B cell (primary cell): ENCODE data around the gene RBP4. TPM values are rescaled to one million over a fixed set of nuclear protein-coding genes. Genes with fewer than 3 reads are reported as not detected.

Source experiments
- ATAC-seq: fragments of 200-7000 bp; cut with Tn5 transposase; one replicate; pipeline ENCODE4 v1.10.0; 2021; ENCODE audit warnings: low read depth, mild to moderate bottlenecking, moderate number of reproducible peaks, moderate library complexity
- CTCF ChIA-PET: fragments of 350-600 bp; sonication (Branson Sonifier 250); formaldehyde crosslinking; loops from one replicate; lab custom pipeline; 2021; ENCODE audit warnings: antibody characterized with exemption, inconsistent platforms; lab: Charles Lee
- POLR2A ChIA-PET: fragments of 350-600 bp; sonication (Branson Sonifier 250); formaldehyde crosslinking; loops from one replicate; lab custom pipeline; 2021; ENCODE audit warnings: antibody characterized with exemption; lab: Charles Lee
- DNase-seq: peaks from one replicate; pipeline ENCODE4 v3.0.0; 2013
- H2AFZ ChIP-seq: 2 replicates; pipeline ENCODE4 v1.6.1; 2012; ENCODE audit warnings: mild to moderate bottlenecking, low read depth, low read length; ENCODE audit not compliant: insufficient read depth, poor library complexity, severe bottlenecking
- H3K27ac ChIP-seq, 2 donors: 1 replicate in 1 of 2; 2 replicates in 1 of 2; pipeline ENCODE4 v1.5.1; 2012 to 2013; ENCODE audit warnings: low read length in 2 of 2, mild to moderate bottlenecking in 2 of 2, moderate library complexity in 1 of 2
- H3K27me3 ChIP-seq, 4 experiments: fragments of 200-600 bp in 1 of 4; sonication (generic) in 1 of 4; replicated peaks in 1 of 4; 1 replicate in 2 of 4; 2 replicates in 2 of 4; pipeline versions ENCODE4 v1.6.1 to v1.7.0; 2013 to 2016; ENCODE audit warnings: low read length in 3 of 4, mild to moderate bottlenecking in 2 of 4, mixed read lengths in 1 of 4, moderate library complexity in 1 of 4; ENCODE audit not compliant: insufficient read depth in 4 of 4, control insufficient read depth in 3 of 4; ENCODE audit errors: control extremely low read depth in 1 of 4
- H3K36me3 ChIP-seq, 2 experiments: replicated peaks in 1 of 2; 1 replicate in 1 of 2; 2 replicates in 1 of 2; pipeline versions ENCODE4 v1.6.1 to v1.7.1; 2013; ENCODE audit warnings: low read length in 1 of 2; ENCODE audit not compliant: insufficient read depth in 2 of 2, control insufficient read depth in 1 of 2; ENCODE audit errors: control extremely low read depth in 1 of 2, extremely low read depth in 1 of 2
- H3K4me1 ChIP-seq, 2 donors: fragments of 200-600 bp in 1 of 2; sonication (generic) in 1 of 2; 1 replicate in 1 of 2; 2 replicates in 1 of 2; pipeline versions ENCODE4 v1.5.1 to v1.6.1; 2013 to 2017; ENCODE audit warnings: low read length in 2 of 2; ENCODE audit not compliant: control insufficient read depth in 2 of 2, insufficient read depth in 2 of 2
- H3K4me2 ChIP-seq: replicated peaks from 2 replicates; pipeline ENCODE3; 2012; ENCODE audit warnings: mild to moderate bottlenecking, low read depth, low read length; ENCODE audit not compliant: poor library complexity, severe bottlenecking
- H3K4me3 ChIP-seq, 5 experiments: fragments of 200-600 bp in 1 of 5; sonication (generic) in 1 of 5; 1 replicate in 3 of 5; 2 replicates in 2 of 5; pipeline versions ENCODE4 v1.5.1 to v1.7.0; 2011 to 2016; ENCODE audit warnings: low read length in 4 of 5, mild to moderate bottlenecking in 4 of 5, low read depth in 2 of 5, control low read depth in 1 of 5, moderate library complexity in 1 of 5; ENCODE audit not compliant: insufficient read depth in 1 of 5; ENCODE audit errors: control extremely low read depth in 1 of 5, extremely low read depth in 1 of 5
- H3K79me2 ChIP-seq: fragments of 200-600 bp; sonication (generic); one replicate; pipeline ENCODE4 v1.6.0; 2016; ENCODE audit warnings: low read length; ENCODE audit not compliant: control insufficient read depth, insufficient read depth
- H3K9ac ChIP-seq: fragments of 200-600 bp; sonication (generic); 2 replicates; pipeline ENCODE4 v1.6.1; 2017; ENCODE audit warnings: mild to moderate bottlenecking, low read length, moderate library complexity
- H3K9me3 ChIP-seq, 3 donors: one replicate each; pipeline versions ENCODE4 v1.6.1 to v1.7.1; 2013; ENCODE audit warnings: low read length in 2 of 3; ENCODE audit not compliant: control insufficient read depth in 2 of 3, insufficient read depth in 1 of 3; ENCODE audit errors: control extremely low read depth in 1 of 3
- H4K20me1 ChIP-seq: 2 replicates; pipeline ENCODE4 v1.6.0; 2012; ENCODE audit warnings: mild to moderate bottlenecking, low read length; ENCODE audit not compliant: insufficient read depth, control insufficient read depth, poor library complexity, severe bottlenecking
- H3K27ac Mint-ChIP-seq: one replicate; pipeline ENCODE4 v1.8.0; 2021; ENCODE audit warnings: mixed read lengths
- H3K27me3 Mint-ChIP-seq: one replicate; pipeline ENCODE4 v1.8.0; 2021; ENCODE audit warnings: mixed read lengths
- H3K4me1 Mint-ChIP-seq: one replicate; pipeline ENCODE4 v1.8.0; 2021; ENCODE audit warnings: mixed read lengths
- H3K4me3 Mint-ChIP-seq: one replicate; pipeline ENCODE4 v1.8.0; 2021; ENCODE audit warnings: mixed read lengths
- H3K9me3 Mint-ChIP-seq: one replicate; pipeline ENCODE4 v1.8.0; 2022; ENCODE audit warnings: mixed read lengths; ENCODE audit not compliant: insufficient read depth
- EZH2 ChIP-seq: IDR thresholded peaks from 2 replicates; pipeline ENCODE4 v1.6.1; 2012; ENCODE audit warnings: borderline replicate concordance, low read depth, mild to moderate bottlenecking, moderate library complexity, low read length; ENCODE audit not compliant: insufficient read depth, poor library complexity, severe bottlenecking
- WGBS: methylation state at CpG from one replicate; pipeline ENCODE4 v1.1.5; 2013; ENCODE audit warnings: missing lambda C conversion rate; ENCODE audit not compliant: insufficient coverage; 5-methylcytosine and 5-hydroxymethylcytosine counted together
- intact Hi-C: fragments of 100-400 bp; cut with micrococcal nuclease; formaldehyde crosslinking; loops from one replicate; pipeline ENCODE4 v1.10.0; 2022
- polyA minus RNA-seq: library from RNA; depleted of rRNA, polyadenylated mRNA; stranded (reverse); fragments of >200 nt; gene quantifications from 2 replicates; pipeline ENCODE4 v1.2.3, GENCODE V29; 2012
- polyA plus RNA-seq: library from polyadenylated mRNA; depleted of rRNA; stranded (reverse); fragments of >200 nt; gene quantifications from 2 replicates; pipeline ENCODE4 v1.2.3, GENCODE V29; 2012
- total RNA-seq, 2 donors: library from RNA; stranded (reverse); fragments of 120-200 nt in 1 of 2; gene quantifications; 1 replicate in 1 of 2; 2 replicates in 1 of 2; pipeline versions ENCODE4 v1.2.3 to v1.2.4, GENCODE V29; 2013 to 2022
- TF ChIP-seq, protein P1 (sequence below): fragments of 200-600 bp; IDR thresholded peaks from one replicate; pipeline ENCODE4 v1.8.0; 2022; ENCODE audit warnings: antibody characterized with exemption, mild to moderate bottlenecking

The RBP4 gene
- total RNA-seq (not detected in 2 replicates), polyA plus RNA-seq (not detected in 2 replicates), polyA minus RNA-seq (not detected in 2 replicates)
- not detected for total RNA-seq (2013)

DNA sequence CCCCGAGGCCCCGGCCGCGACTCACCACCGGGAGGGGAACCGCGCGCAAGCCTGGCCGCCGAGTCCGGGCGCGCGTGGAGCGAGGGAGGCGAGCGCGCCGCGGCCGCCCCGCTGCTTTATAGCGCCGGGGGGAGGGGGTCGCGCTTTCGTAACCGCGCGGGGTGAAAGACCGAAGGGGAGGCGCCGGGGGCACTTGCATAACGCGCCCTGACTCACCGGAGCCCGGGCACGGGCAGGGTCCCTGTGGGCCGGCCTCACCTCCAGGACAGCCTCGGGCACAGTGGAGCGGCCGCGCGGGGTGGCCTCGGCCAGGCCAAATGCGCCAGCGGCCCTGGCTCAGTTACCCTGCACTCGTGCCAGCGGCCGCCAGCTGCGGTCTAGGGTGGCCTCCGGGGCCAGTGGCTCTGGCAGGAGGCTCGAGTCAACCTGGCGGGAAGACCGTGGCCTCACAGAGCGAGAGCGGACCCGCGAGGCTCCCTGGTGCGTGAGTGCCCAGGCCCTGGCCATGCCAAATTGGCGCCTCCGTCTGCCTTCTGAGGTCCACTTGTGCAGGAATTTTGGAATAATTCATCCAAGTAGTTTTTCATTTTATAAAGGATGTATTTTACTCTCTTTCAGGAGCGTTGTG lies at the start of gene RBP4:
RBP4 (minus strand) TSS at position 90 of the 628 bp plus-strand sequence. CDS start 207 bp downstream, outside the sequence.
- peaks cover 0 to 14% (median 7%) of the 10 kb centered on the region in 4 experiments for H3K27me3 ChIP-seq
- no peak within 1 kb of the TSS for H2AFZ ChIP-seq
- no peak for ATAC-seq
- no peak within 1 kb of the TSS for H3K27ac ChIP-seq
- ChIA-PET POLR2A (no interaction called here), CTCF (no interaction called here)
- H3K9me3 ChIP-seq: no peaks in the 10 kb centered on the region
- H3K4me3 Mint-ChIP-seq: no peak within 1 kb of the TSS
- peaks cover 1% of the 10 kb centered on the region for H3K4me1 Mint-ChIP-seq
- H3K4me3 ChIP-seq: no peak within 1 kb of the TSS
- no peaks in the 10 kb centered on the region for H3K79me2 ChIP-seq
- H3K9ac ChIP-seq: no peak within 1 kb of the TSS
- no peak for DNase-seq
- H3K4me1 ChIP-seq: no peaks in the 10 kb centered on the region
- H3K36me3 ChIP-seq: no peaks in the 10 kb centered on the region
- no peak within 1 kb of the TSS for H3K27ac Mint-ChIP-seq
- TF ChIP-seq EZH2: no peak
- TF ChIP-seq, protein P1, sequence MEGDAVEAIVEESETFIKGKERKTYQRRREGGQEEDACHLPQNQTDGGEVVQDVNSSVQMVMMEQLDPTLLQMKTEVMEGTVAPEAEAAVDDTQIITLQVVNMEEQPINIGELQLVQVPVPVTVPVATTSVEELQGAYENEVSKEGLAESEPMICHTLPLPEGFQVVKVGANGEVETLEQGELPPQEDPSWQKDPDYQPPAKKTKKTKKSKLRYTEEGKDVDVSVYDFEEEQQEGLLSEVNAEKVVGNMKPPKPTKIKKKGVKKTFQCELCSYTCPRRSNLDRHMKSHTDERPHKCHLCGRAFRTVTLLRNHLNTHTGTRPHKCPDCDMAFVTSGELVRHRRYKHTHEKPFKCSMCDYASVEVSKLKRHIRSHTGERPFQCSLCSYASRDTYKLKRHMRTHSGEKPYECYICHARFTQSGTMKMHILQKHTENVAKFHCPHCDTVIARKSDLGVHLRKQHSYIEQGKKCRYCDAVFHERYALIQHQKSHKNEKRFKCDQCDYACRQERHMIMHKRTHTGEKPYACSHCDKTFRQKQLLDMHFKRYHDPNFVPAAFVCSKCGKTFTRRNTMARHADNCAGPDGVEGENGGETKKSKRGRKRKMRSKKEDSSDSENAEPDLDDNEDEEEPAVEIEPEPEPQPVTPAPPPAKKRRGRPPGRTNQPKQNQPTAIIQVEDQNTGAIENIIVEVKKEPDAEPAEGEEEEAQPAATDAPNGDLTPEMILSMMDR: no peak
- intact Hi-C loops: no loop called here
- WGBS: 8% methylated on average over 54 of the region's 63 CpGs
- H3K27me3 Mint-ChIP-seq: peaks cover 54% of the 10 kb centered on the region
- H3K9me3 Mint-ChIP-seq: no peaks in the 10 kb centered on the region
- H4K20me1 ChIP-seq: no peaks in the 10 kb centered on the region
- no peak within 1 kb of the TSS for H3K4me2 ChIP-seq

DNA sequence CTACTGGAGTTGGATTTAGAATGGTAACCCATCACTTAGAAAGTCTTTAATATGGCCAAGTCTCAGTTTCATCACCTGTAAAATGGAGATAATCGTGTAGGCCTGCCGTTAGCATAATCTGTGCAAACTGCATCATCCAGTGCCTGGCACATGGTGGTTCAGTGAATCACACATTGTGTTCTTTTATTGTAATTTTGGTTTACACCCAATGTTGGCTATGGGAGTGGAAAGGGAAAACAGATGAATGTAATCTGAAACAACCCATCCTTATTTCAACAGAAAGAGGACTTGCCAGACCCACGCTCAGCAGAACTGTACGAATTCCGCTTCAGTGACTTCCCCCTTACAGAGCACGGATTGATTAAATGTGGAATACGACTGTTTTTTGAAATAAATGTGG lies 38.8 kb upstream of the RBP4 start:
- no peak for TF ChIP-seq EZH2
- TF ChIP-seq, protein P1: no peak
- H3K9me3 ChIP-seq: no peaks in the 10 kb centered on the region
- no peaks in the 10 kb centered on the region for H3K4me1 ChIP-seq
- Mint-ChIP-seq H3K27ac (no peak overlapping the region), H3K4me1 (no peaks in the 10 kb centered on the region), H3K27me3 (peaks cover 11% of the 10 kb centered on the region), H3K4me3 (no peak overlapping the region), H3K9me3 (no peaks in the 10 kb centered on the region)
- no peak overlapping the region for H3K4me2 ChIP-seq
- 58% methylated on average over 2 of the region's 7 CpGs for WGBS
- ATAC-seq (no peak), DNase-seq (no peak)
- no peak overlapping the region for H3K27ac ChIP-seq
- H2AFZ ChIP-seq: no peak overlapping the region
- no peak overlapping the region for H3K4me3 ChIP-seq
- H3K9ac ChIP-seq: no peak overlapping the region
- ChIA-PET POLR2A (no interaction called here), CTCF (no interaction called here)
- no peaks in the 10 kb centered on the region for H3K79me2 ChIP-seq
- no peaks in the 10 kb centered on the region for H3K36me3 ChIP-seq
- H3K27me3 ChIP-seq: peaks cover 0 to 4% (median 0%) of the 10 kb centered on the region in 4 experiments
- no peaks in the 10 kb centered on the region for H4K20me1 ChIP-seq
- intact Hi-C loops: no loop called here
